Caki2 (cell line): Measurements from ENCODE around the gene CORO6. TPM values are rescaled to one million over a fixed set of nuclear protein-coding genes. Genes with fewer than 3 reads are reported as not detected.

ENCODE experiments used
- DNase-seq: peaks from one replicate; pipeline ENCODE4 v3.0.0-alpha.2; 2015; ENCODE audit warnings: low read depth
- in situ Hi-C: cut with HindIII; loops from 2 replicates; pipeline ENCODE4 v1.10.0; 2016; ENCODE audit warnings: low sequenced_read_pairs, low pct_unique_long_range_greater_than_20kb, mixed read lengths
- total RNA-seq: library from RNA; depleted of rRNA; stranded (reverse); fragments of >200 nt; shearing (Covaris generic); gene quantifications from 2 replicates; pipeline ENCODE4 v1.2.3, GENCODE V29; 2014; ENCODE audit warnings: low replicate concordance

The CORO6 gene
- total RNA-seq, 1 experiment from 2014 or later: 0.95 TPM

- peak; percentile 77 for DNase-seq
- in situ Hi-C loops: no loop called here
These were observed 19.5 kb upstream of the CORO6 start for GRCh38 chr17:29642171-29642611.

GRCh38 chr17:29640981-29641642 is 18.4 kb upstream of the CORO6 start:
- no peak for DNase-seq
- in situ Hi-C loops: no loop called here

- in situ Hi-C loops: no loop called here
- peak; percentile 61 for DNase-seq
These were observed 17.7 kb upstream of the CORO6 start for GRCh38 chr17:29640413-29640812.

GRCh38 chr17:29633886-29634285 is 11.2 kb upstream of the CORO6 start:
- in situ Hi-C loops: no loop called here
- DNase-seq: no peak

- in situ Hi-C loops: no loop called here
- DNase-seq: no peak
These were observed 8.0 kb upstream of the CORO6 start for GRCh38 chr17:29630630-29631193.

GRCh38 chr17:29629839-29630238 is 7.1 kb upstream of the CORO6 start:
- in situ Hi-C loops: no loop called here
- DNase-seq: no peak

- DNase-seq: no peak
- in situ Hi-C loops: no loop called here
These were observed 5.9 kb upstream of the CORO6 start for GRCh38 chr17:29628644-29629043.

- in situ Hi-C loops: no loop called here
- DNase-seq: no peak
These were observed 5.2 kb upstream of the CORO6 start for GRCh38 chr17:29627951-29628350.

- in situ Hi-C loops: no loop called here
- DNase-seq: peak; percentile 85
These were observed 2.5 kb upstream of the CORO6 start for GRCh38 chr17:29625037-29625750.

- in situ Hi-C loops: no loop called here
These were observed 1.9 kb upstream of the CORO6 start for GRCh38 chr17:29624586-29624985.

GRCh38 chr17:29623283-29623647 is 553 bp upstream of the CORO6 start:
- no peak for DNase-seq
- in situ Hi-C loops: no loop called here

More at GRCh38 chr17:29624586-29624985, 1.9 kb upstream of the CORO6 start:
- no peak for DNase-seq

- in situ Hi-C loops: no loop called here
- DNase-seq: no peak
These were observed 939 bp downstream of the CORO6 start for GRCh38 chr17:29621751-29622194.

GRCh38 chr17:29620779-29621500 is 1.8 kb downstream of the CORO6 start:
- in situ Hi-C loops: no loop called here
- DNase-seq: no peak

- DNase-seq: peak; percentile 42
- in situ Hi-C loops: no loop called here
These were observed 2.4 kb downstream of the CORO6 start for GRCh38 chr17:29620271-29620670.

- peak; percentile 48 for DNase-seq
- in situ Hi-C loops: no loop called here
These were observed 3.5 kb downstream of the CORO6 start for GRCh38 chr17:29619251-29619650.

- in situ Hi-C loops: no loop called here
- no peak for DNase-seq
These were observed 4.2 kb downstream of the CORO6 start for GRCh38 chr17:29618272-29619065.

GRCh38 chr17:29617481-29618271 is 5.0 kb downstream of the CORO6 start:
- in situ Hi-C loops: no loop called here

GRCh38 chr17:29617125-29617480 is 5.6 kb downstream of the CORO6 start:
- DNase-seq: no peak
- in situ Hi-C loops: no loop called here

More at GRCh38 chr17:29617481-29618271, 5.0 kb downstream of the CORO6 start:
- DNase-seq: no peak
